AG04450 (cell line): ENCODE measurements around the gene AHRR. TPM values are rescaled to one million over a fixed set of nuclear protein-coding genes. Genes with fewer than 3 reads are reported as not detected.
A peak's percentile ranks its signal among the peaks of the same experiment; 100 is the strongest.

Source experiments
- CTCF ChIA-PET: fragments of 300-600, 350-600 bp; formaldehyde crosslinking; extraction: SDS; loops from one replicate; lab custom pipeline; 2022; ENCODE audit warnings: antibody characterized with exemption, inconsistent platforms; lab: Charles Lee
- POLR2A ChIA-PET: fragments of 350-600 bp; formaldehyde crosslinking; extraction: SDS; loops from one replicate; lab custom pipeline; 2021; ENCODE audit warnings: antibody characterized with exemption, inconsistent platforms; lab: Yijun Ruan, JAX
- DNase-seq: peaks from one replicate; pipeline ENCODE4 v3.0.0-alpha.2; 2011; ENCODE audit warnings: low read depth, low spot score
- H3K27ac ChIP-seq: one replicate; pipeline ENCODE4 v1.5.1; 2012; ENCODE audit warnings: low read depth, low read length, control low read depth
- H3K27me3 ChIP-seq: one replicate; pipeline ENCODE4 v1.6.0; 2012; ENCODE audit warnings: low read length; ENCODE audit not compliant: control insufficient read depth, insufficient read depth
- H3K4me3 ChIP-seq: 2 replicates; pipeline ENCODE4 v1.5.1; 2011; ENCODE audit warnings: mild to moderate bottlenecking, low read depth, low read length, control low read depth
- H3K9me3 ChIP-seq: 2 replicates; pipeline ENCODE4 v1.5.1; 2012; ENCODE audit warnings: low read length; ENCODE audit not compliant: control insufficient read depth, insufficient read depth
- CTCF ChIP-seq: IDR thresholded peaks from 2 replicates; pipeline ENCODE4 v1.5.1; 2011; ENCODE audit warnings: low read depth, low read length, control low read depth, inconsistent platforms
- polyA plus RNA-seq: library from polyadenylated mRNA; depleted of rRNA; stranded (reverse); fragments of >200 nt; gene quantifications from 2 replicates; pipeline ENCODE4 v1.2.3, GENCODE V29; 2011

The AHRR gene
- polyA plus RNA-seq, 1 experiment = 22.3 TPM

DNA sequence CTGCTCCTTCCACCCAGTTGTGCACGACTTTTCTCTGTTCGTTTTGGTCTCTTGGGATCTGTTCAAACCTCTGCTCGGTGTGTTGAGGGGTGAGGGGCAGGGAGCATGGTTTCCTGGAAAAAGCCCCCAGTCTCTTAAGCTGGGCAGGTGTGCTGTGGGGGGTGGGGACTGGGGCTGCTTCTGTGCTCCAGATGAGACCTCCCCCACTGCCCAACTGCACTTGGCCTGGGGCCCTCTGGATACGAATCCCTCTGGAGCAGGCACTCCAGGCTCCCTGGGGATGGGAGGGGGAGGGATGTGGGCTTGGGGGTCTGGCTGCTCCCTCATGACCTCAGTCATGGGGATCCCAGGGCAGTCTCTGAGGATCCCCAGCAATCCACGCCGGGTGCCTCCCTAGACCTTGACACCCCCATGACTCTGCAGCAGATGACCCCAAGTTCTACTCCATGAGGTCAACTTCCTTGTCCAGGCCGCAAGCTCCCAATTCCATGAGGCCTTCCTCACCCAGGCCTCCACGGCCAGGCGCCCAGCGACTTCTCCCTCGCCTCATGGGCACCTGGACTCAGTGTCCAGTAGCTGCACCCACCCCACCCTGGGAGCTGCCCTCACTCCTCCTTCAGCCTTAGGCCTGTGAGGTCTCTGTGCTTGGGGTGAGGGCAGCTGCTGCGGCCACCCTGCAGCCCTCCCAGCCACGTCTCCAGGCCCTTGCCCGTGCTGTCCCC lies 5.9 kb upstream of the AHRR start:
- no peak overlapping the region for H3K27ac ChIP-seq
- CTCF ChIA-PET = interaction anchor here (1.1 to 3.6 kb wide), 6 partner anchors 113 to 608 kb away, joined by 3 to 38 read pairs (median 22); no protein-coding TSS in a partner anchor
- no peaks in the 10 kb centered on the region for H3K9me3 ChIP-seq
- H3K4me3 ChIP-seq = no peak overlapping the region
- TF ChIP-seq CTCF = no peak
- DNase-seq = no peak
- H3K27me3 ChIP-seq = no peaks in the 10 kb centered on the region
- POLR2A ChIA-PET = no interaction called here

GRCh38 chr5:316210-317085 lies 5.1 kb upstream of the AHRR start:
- H3K27ac ChIP-seq = no peak overlapping the region
- no peak for DNase-seq
- TF ChIP-seq CTCF = no peak
- ChIA-PET POLR2A (interaction anchor here (0.6 to 1.4 kb wide), 5 partner anchors 45 to 130 kb away, joined by 3 to 7 read pairs (median 4); partner anchors contain the start of genes EXOC3 and PDCD6), CTCF (interaction anchor here (0.6 to 3.6 kb wide), 25 partner anchors 8 to 586 kb away, joined by 3 to 38 read pairs (median 4); partner anchors contain the start of genes CEP72 and EXOC3)
- no peak overlapping the region for H3K4me3 ChIP-seq
- H3K27me3 ChIP-seq = no peaks in the 10 kb centered on the region
- no peaks in the 10 kb centered on the region for H3K9me3 ChIP-seq

DNA sequence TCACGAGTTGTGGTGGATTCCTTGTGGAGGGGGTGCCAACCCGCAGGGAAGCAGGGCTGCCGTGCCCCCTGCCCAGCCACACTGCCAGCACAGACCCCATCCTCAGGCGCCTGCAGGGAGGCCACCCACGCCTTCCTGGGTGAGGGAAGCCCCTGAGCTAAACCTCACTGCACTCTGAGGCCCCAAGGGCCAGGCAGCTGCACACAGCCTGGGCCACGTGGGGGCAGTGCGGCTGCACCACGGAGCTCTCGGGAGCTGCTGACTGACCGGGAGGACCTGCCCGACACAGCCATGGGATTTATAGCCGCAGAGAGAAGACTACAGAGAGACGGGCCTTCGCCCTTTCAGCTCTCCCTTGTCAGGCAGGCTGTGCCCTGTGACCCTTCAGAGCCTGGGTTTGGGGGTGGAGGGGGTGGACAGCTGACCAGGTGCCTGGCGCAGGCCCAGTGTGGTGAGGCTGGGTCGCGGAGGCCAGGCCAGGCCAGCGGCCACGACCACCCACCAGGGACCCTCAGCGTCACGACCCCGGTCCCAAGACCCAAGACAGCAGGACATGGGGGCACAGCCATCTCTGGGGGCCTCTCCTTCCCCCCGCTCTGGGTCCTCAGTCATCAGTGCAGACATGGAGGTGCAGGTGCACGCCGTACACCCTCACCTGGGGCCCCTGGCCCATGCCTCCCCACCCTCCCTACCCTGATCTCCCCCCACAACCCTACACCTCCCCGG lies 4.3 kb upstream of the AHRR start:
- Histone ChIP-seq H3K9me3 (no peaks in the 10 kb centered on the region; the same call in 1 of the 2 replicates), H3K4me3 (no peak overlapping the region), H3K27ac (no peak overlapping the region), H3K27me3 (no peaks in the 10 kb centered on the region)
- POLR2A ChIA-PET = interaction anchor here (0.6 to 1.4 kb wide), 5 partner anchors 46 to 129 kb away, joined by 3 to 7 read pairs (median 4); partner anchors contain the start of genes EXOC3 and PDCD6
- peak; percentile 52 for DNase-seq
- CTCF ChIA-PET = interaction anchor here (0.6 to 3.6 kb wide), 26 partner anchors 9 to 586 kb away, joined by 3 to 38 read pairs (median 4); partner anchors contain the start of genes CEP72 and EXOC3
- TF ChIP-seq CTCF = peak; percentile 84

- peaks cover 8% of the 10 kb centered on the region; the same call in 1 of the 2 replicates for H3K9me3 ChIP-seq
- H3K27me3 ChIP-seq = no peaks in the 10 kb centered on the region
- H3K4me3 ChIP-seq = no peak overlapping the region
- CTCF ChIA-PET = interaction anchor here (1.0 to 3.6 kb wide), 4 partner anchors 22 to 127 kb away, joined by 3 to 31 read pairs (median 12); no protein-coding TSS in a partner anchor
- TF ChIP-seq CTCF = no peak
- no peak overlapping the region for H3K27ac ChIP-seq
- DNase-seq = no peak
- POLR2A ChIA-PET = no interaction called here
Observed at GRCh38 chr5:318341-318897, 3.1 kb upstream of the AHRR start.
